D721Med (cell line): ENCODE measurements around the gene ITGAV.

Source experiments
- DNase-seq: peaks from one replicate; pipeline ENCODE4 v3.0.0; 2011; ENCODE audit warnings: low spot score; ENCODE audit not compliant: insufficient read length
- FAIRE-seq: peaks from 2 replicates; lab custom pipeline; 2011; peaks lifted over from hg19 to GRCh38; lab: Jason Lieb, UNC
- TF ChIP-seq, protein P1 (sequence below): IDR thresholded peaks from 2 replicates; pipeline ENCODE4 v1.5.1; 2012; ENCODE audit warnings: mild to moderate bottlenecking, control low read depth; ENCODE audit not compliant: insufficient read depth; ENCODE audit errors: missing control alignments

ITGAV gene

GRCh38 chr2:186589612-186590349, at the start of gene ITGAV:
Gene ITGAV, plus strand, starts transcription at chr2:186590056. Its CDS starts 283 bp downstream, at chr2:186590339.
- no peak for FAIRE-seq
- TF ChIP-seq, protein P1, sequence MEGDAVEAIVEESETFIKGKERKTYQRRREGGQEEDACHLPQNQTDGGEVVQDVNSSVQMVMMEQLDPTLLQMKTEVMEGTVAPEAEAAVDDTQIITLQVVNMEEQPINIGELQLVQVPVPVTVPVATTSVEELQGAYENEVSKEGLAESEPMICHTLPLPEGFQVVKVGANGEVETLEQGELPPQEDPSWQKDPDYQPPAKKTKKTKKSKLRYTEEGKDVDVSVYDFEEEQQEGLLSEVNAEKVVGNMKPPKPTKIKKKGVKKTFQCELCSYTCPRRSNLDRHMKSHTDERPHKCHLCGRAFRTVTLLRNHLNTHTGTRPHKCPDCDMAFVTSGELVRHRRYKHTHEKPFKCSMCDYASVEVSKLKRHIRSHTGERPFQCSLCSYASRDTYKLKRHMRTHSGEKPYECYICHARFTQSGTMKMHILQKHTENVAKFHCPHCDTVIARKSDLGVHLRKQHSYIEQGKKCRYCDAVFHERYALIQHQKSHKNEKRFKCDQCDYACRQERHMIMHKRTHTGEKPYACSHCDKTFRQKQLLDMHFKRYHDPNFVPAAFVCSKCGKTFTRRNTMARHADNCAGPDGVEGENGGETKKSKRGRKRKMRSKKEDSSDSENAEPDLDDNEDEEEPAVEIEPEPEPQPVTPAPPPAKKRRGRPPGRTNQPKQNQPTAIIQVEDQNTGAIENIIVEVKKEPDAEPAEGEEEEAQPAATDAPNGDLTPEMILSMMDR: no peak
- DNase-seq: peak; percentile 50

- FAIRE-seq: no peak
Observed at GRCh38 chr2:186540941-186541340, 48.9 kb upstream of the ITGAV start.

DNA sequence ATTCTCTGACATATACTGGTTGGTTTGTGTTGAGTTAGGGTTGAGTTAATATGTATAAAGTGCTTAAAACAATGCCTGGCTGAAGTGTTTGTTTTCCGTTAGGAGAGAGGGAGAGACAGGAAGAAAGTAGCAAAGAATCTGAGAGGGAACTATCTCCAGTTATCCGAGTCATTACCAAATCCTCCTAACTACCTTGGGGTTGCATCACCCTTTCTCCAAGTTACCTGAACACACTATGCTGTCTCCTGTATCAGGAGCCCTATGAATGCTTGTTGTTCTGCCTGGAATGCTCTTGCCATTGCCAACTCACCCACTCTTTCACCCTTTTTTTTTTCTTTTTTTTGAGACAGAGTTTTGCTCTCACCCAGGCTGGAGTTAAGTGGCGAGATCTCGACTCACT, 47.9 kb upstream of the ITGAV start:
- FAIRE-seq: no peak
- TF ChIP-seq, protein P1: no peak
- DNase-seq: no peak

More at GRCh38 chr2:186540941-186541340, 48.9 kb upstream of the ITGAV start:
- TF ChIP-seq, protein P1: no peak
- DNase-seq: no peak

DNA sequence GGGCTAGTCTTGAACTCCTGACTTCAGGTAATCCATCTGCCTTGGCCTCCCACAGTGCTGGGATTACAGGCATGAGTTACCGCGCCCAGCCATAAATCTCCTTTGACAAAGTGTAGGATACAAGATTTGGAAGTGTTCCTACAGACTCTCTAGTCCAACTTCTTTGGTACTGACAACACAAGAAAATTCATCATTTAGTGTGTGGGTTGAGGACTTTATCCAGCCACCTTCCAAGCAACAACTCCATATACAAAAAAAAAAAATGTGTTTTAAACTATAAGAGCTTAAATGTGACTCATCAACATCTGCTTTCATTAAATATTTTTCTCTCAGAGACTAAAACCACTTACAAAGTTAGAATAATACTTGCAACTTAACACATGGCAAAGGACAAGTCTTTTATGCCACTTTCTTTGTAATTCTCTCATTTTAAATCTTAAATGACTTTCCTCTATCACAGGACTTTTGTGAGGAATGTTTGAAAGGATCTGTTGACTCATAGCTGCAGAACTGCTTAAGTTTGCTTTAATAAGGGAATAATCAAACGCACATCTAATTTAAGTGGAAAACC, 46.2 kb upstream of the ITGAV start:
- TF ChIP-seq, protein P1: no peak
- FAIRE-seq: no peak
- DNase-seq: no peak

GRCh38 chr2:186544255-186544675, 45.6 kb upstream of the ITGAV start:
- TF ChIP-seq, protein P1: no peak
- no peak for FAIRE-seq
- DNase-seq: no peak

- DNase-seq (no peak), FAIRE-seq (no peak)
- TF ChIP-seq, protein P1: no peak
Observed at GRCh38 chr2:186546846-186547245, 43.0 kb upstream of the ITGAV start.
